WTC11 (cell line): ENCODE measurements around the gene NPEPL1.

Experiments
- ELF4 ChIP-seq: sonication (generic); formaldehyde crosslinking; IDR thresholded peaks from 2 replicates; pipeline ENCODE4 v1.8.1; 2022; ENCODE audit warnings: low read depth, mild to moderate bottlenecking, moderate library complexity, missing genetic modification reagents
- ESRRA ChIP-seq: sonication (generic); formaldehyde crosslinking; IDR thresholded peaks from 2 replicates; pipeline ENCODE4 v1.8.1; 2022; ENCODE audit warnings: mild to moderate bottlenecking, missing genetic modification reagents, borderline replicate concordance
- ETV6 ChIP-seq: sonication (generic); formaldehyde crosslinking; IDR thresholded peaks from 2 replicates; pipeline ENCODE4 v1.8.1; 2022; ENCODE audit warnings: mild to moderate bottlenecking, missing genetic modification reagents
- NFATC4 ChIP-seq: fragments of 250-450 bp; sonication (Bioruptor Pico); IDR thresholded peaks from 2 replicates; pipeline ENCODE4 v1.9.0; 2021; ENCODE audit warnings: mild to moderate bottlenecking
- NR1H2 ChIP-seq: sonication (generic); formaldehyde crosslinking; IDR thresholded peaks from 2 replicates; pipeline ENCODE4 v1.9.0; 2021; ENCODE audit warnings: mild to moderate bottlenecking, moderate library complexity, missing genetic modification reagents
- NR3C1 ChIP-seq: sonication (generic); formaldehyde crosslinking; conservative IDR thresholded peaks from 2 replicates; pipeline ENCODE4 v1.8.1; 2023; ENCODE audit warnings: low read depth, mild to moderate bottlenecking, missing genetic modification reagents
- SOX15 ChIP-seq: fragments of 250-450 bp; sonication (Bioruptor Pico); IDR thresholded peaks from 2 replicates; pipeline ENCODE4 v1.9.0; 2021; ENCODE audit warnings: mild to moderate bottlenecking
- ZNF219 ChIP-seq: sonication (generic); formaldehyde crosslinking; IDR thresholded peaks from 2 replicates; pipeline ENCODE4 v1.8.0; 2023; ENCODE audit warnings: missing genetic modification reagents, mild to moderate bottlenecking, borderline replicate concordance
- TF ChIP-seq, protein P1 (sequence below): fragments of 200-600 bp; IDR thresholded peaks from 2 replicates; pipeline ENCODE4 v1.8.0; 2022; ENCODE audit warnings: antibody characterized with exemption
- TF ChIP-seq, protein P2 (sequence below): sonication (generic); formaldehyde crosslinking; IDR thresholded peaks from 2 replicates; pipeline ENCODE4 v1.8.1; 2023; ENCODE audit warnings: mild to moderate bottlenecking, missing genetic modification reagents, borderline replicate concordance
- TF ChIP-seq, protein P3 (sequence below): sonication (generic); formaldehyde crosslinking; conservative IDR thresholded peaks from 2 replicates; pipeline ENCODE4 v1.8.1; 2022; ENCODE audit warnings: mild to moderate bottlenecking, missing genetic modification reagents
- TF ChIP-seq, protein P4 (sequence below): sonication (generic); formaldehyde crosslinking; IDR thresholded peaks from 2 replicates; pipeline ENCODE4 v1.8.0; 2022; ENCODE audit warnings: mild to moderate bottlenecking, missing genetic modification reagents
- TF ChIP-seq, protein P5 (sequence below): sonication (generic); formaldehyde crosslinking; IDR thresholded peaks from 2 replicates; pipeline ENCODE4 v1.8.0; 2022; ENCODE audit warnings: mild to moderate bottlenecking, missing genetic modification reagents
- TF ChIP-seq, protein P6 (sequence below): sonication (generic); formaldehyde crosslinking; IDR thresholded peaks from 2 replicates; pipeline ENCODE4 v1.8.0; 2022; ENCODE audit warnings: mild to moderate bottlenecking, missing genetic modification reagents

DNA sequence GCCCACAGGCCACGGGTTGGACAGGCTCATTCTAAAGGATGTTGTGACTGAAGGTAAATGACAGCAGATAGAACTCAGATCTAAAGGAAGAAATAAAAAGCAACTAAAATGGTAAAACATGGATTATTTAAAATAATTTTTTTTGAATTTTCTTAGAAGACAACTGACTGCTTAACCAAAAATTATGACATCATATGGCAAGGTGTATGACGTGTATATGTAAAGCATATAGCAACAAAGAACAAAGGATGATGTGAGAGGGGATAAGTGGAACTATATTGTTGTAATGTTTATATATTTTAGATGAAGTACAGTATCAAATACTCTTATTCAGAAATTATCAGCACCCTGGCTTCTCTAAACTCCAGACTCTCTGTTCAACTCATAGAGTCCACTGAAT lies 38.6 kb downstream of the NPEPL1 start:
- TF ChIP-seq, protein P1, sequence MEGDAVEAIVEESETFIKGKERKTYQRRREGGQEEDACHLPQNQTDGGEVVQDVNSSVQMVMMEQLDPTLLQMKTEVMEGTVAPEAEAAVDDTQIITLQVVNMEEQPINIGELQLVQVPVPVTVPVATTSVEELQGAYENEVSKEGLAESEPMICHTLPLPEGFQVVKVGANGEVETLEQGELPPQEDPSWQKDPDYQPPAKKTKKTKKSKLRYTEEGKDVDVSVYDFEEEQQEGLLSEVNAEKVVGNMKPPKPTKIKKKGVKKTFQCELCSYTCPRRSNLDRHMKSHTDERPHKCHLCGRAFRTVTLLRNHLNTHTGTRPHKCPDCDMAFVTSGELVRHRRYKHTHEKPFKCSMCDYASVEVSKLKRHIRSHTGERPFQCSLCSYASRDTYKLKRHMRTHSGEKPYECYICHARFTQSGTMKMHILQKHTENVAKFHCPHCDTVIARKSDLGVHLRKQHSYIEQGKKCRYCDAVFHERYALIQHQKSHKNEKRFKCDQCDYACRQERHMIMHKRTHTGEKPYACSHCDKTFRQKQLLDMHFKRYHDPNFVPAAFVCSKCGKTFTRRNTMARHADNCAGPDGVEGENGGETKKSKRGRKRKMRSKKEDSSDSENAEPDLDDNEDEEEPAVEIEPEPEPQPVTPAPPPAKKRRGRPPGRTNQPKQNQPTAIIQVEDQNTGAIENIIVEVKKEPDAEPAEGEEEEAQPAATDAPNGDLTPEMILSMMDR = no peak
- TF ChIP-seq, protein P2, sequence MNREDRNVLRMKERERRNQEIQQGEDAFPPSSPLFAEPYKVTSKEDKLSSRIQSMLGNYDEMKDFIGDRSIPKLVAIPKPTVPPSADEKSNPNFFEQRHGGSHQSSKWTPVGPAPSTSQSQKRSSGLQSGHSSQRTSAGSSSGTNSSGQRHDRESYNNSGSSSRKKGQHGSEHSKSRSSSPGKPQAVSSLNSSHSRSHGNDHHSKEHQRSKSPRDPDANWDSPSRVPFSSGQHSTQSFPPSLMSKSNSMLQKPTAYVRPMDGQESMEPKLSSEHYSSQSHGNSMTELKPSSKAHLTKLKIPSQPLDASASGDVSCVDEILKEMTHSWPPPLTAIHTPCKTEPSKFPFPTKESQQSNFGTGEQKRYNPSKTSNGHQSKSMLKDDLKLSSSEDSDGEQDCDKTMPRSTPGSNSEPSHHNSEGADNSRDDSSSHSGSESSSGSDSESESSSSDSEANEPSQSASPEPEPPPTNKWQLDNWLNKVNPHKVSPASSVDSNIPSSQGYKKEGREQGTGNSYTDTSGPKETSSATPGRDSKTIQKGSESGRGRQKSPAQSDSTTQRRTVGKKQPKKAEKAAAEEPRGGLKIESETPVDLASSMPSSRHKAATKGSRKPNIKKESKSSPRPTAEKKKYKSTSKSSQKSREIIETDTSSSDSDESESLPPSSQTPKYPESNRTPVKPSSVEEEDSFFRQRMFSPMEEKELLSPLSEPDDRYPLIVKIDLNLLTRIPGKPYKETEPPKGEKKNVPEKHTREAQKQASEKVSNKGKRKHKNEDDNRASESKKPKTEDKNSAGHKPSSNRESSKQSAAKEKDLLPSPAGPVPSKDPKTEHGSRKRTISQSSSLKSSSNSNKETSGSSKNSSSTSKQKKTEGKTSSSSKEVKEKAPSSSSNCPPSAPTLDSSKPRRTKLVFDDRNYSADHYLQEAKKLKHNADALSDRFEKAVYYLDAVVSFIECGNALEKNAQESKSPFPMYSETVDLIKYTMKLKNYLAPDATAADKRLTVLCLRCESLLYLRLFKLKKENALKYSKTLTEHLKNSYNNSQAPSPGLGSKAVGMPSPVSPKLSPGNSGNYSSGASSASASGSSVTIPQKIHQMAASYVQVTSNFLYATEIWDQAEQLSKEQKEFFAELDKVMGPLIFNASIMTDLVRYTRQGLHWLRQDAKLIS = no peak
- TF ChIP-seq ESRRA (CRISPR knock-in tag) = no peak
- TF ChIP-seq NR1H2 (CRISPR knock-in tag) = no peak
- no peak for TF ChIP-seq NR3C1 (CRISPR knock-in tag)
- TF ChIP-seq ZNF219 (CRISPR knock-in tag) = no peak
- TF ChIP-seq, protein P3, sequence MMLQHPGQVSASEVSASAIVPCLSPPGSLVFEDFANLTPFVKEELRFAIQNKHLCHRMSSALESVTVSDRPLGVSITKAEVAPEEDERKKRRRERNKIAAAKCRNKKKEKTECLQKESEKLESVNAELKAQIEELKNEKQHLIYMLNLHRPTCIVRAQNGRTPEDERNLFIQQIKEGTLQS = no peak
- TF ChIP-seq SOX15 (CRISPR knock-in tag) = no peak
- TF ChIP-seq ELF4 = no peak
- TF ChIP-seq, protein P4, sequence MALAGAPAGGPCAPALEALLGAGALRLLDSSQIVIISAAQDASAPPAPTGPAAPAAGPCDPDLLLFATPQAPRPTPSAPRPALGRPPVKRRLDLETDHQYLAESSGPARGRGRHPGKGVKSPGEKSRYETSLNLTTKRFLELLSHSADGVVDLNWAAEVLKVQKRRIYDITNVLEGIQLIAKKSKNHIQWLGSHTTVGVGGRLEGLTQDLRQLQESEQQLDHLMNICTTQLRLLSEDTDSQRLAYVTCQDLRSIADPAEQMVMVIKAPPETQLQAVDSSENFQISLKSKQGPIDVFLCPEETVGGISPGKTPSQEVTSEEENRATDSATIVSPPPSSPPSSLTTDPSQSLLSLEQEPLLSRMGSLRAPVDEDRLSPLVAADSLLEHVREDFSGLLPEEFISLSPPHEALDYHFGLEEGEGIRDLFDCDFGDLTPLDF (CRISPR knock-in tag) = no peak
- TF ChIP-seq, protein P5, sequence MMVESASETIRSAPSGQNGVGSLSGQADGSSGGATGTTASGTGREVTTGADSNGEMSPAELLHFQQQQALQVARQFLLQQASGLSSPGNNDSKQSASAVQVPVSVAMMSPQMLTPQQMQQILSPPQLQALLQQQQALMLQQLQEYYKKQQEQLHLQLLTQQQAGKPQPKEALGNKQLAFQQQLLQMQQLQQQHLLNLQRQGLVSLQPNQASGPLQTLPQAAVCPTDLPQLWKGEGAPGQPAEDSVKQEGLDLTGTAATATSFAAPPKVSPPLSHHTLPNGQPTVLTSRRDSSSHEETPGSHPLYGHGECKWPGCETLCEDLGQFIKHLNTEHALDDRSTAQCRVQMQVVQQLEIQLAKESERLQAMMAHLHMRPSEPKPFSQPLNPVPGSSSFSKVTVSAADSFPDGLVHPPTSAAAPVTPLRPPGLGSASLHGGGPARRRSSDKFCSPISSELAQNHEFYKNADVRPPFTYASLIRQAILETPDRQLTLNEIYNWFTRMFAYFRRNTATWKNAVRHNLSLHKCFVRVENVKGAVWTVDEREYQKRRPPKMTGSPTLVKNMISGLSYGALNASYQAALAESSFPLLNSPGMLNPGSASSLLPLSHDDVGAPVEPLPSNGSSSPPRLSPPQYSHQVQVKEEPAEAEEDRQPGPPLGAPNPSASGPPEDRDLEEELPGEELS = no peak
- no peak for TF ChIP-seq NFATC4
- no peak for TF ChIP-seq ETV6 (CRISPR knock-in tag)
- TF ChIP-seq, protein P6, sequence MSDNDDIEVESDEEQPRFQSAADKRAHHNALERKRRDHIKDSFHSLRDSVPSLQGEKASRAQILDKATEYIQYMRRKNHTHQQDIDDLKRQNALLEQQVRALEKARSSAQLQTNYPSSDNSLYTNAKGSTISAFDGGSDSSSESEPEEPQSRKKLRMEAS (CRISPR knock-in tag) = no peak
